ENCODE results near the gene S100A4.
A peak's percentile ranks its signal among the peaks of the same experiment; 100 is the strongest.
"Not testable (repeated sequence)": the region's sequence is repeated elsewhere in the genome, so short reads cannot be mapped to it uniquely, and the experiment has no call there.

The S100A4 gene

DNA sequence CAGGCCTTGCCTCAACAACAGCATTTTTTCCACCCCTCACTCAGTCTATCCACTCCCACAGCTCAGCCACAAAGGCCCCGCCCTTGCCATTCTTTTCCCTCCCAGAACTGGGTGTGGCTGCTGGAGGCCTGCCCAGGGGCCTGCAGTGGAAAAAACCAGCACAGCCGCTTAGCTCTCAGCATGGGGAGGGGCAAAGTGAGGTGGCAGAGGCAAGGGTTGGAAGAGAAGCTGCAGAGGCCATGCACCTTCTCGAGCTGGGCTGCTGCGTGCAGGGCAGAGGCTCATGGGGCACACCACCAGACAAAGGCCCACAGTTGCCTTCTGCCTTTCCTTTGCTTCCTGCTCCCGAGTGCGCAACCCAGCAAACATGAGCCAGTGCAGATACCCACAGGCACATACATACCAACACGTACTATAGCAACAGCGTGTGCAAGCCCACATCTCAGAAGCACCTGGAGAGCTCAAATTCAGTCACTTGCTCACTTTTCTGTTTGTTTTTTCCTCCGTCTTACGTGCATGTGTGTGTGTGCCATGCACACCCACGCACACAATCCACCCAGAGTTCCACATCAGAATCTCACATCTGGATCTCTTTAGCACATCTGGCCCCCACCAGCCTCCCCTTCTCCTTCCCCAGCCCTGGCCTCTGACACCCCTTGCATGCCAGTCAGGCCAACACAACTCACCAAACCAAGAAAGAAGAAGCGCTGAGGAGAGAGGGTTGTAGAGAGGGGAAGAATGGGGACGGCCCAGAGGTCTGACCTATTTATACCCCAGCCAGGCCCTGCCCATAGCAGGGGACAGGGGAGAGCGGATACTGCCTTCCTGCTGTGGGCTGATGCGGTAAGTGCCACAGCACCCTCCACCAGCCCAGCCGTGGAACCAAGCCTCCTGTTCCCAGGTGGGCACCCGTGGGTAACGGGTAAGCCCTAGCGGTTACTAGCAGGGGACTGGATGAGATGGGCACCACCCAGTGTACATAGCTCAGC, at the start of gene S100A4:
Gene S100A4 (minus strand): TSS at position 740 of the 989 bp plus-strand sequence. CDS start 1,012 bp downstream, outside the sequence.
- peak; percentile 80 for DNase-seq

DNA sequence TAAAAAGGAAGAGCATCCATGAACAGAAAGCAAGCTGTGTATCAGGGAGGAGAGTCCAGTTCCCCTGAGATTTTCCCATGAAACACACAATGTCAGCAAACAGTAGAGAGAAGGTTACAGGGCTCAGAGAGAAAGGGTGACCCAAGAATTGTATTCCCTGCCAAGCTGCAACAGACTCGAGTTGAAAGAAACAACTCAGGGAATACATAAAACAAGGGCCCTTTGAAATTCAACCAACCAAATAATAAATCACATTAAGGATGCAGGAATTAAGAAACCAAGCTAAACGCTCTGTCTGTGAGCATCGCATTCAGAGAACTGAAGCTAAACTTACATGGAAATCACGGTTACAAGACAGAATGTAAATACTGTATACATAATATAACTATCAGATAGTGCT, 47.1 kb upstream of the S100A4 start:
- no peak for DNase-seq

DNA sequence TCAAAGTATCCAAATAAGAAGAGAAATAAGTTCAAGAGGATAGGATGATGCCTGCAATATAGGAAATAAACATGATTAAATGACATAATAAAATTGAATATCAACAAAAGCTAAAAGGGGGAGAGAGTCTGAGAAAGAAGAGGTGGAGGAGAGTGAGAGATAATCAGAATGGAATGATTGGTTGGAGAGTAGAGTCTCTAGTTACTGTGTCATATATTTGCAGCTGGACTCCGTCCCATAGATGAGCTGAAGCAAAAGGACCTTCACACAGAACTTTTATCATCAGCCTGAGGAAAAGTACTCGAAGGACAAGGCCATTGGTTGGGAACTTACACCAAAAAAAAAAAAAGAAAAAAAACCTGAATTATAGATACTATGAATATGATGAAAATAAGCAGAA, 42.9 kb upstream of the S100A4 start:
- DNase-seq = no peak

DNA sequence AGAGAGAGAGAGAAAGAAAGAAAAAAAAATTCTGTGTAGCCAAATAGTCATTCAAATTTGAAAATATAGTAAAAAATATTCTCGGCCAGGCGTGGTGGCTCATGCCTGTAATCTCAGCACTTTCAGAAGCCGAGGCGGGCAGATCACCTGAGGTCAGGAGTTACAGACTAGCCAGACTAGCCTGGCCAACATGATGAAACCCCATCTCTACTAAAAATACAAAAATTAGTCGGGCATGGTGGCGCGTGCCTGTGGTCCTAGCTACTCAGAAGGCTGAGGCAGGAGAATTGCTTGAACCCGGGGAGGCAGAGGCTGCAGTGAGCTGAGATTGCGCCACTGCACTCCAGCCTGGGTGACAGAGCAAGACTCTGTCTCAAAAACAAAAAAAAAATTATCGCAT, 42.4 kb upstream of the S100A4 start:
- not testable (repeated sequence) for DNase-seq

DNA sequence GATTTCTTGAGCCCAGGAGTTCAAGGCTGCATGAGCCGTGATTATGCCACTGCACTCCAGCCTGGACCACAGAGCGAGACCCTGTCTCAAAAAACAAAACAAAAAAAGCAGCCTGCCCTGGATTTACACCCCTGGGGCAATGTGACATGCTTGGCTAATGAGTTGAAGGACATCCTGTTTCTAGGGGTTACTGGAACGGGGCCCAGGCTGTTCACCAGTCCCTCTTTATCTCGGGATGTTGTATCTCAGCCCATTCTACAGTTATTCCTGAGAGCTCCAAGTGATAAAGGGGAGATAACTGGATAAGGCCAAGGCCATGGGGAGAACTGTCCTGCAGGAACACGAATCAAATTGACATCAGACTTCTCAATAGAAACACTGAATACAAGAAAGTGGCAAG, 41.7 kb upstream of the S100A4 start:
- DNase-seq = no peak

DNA sequence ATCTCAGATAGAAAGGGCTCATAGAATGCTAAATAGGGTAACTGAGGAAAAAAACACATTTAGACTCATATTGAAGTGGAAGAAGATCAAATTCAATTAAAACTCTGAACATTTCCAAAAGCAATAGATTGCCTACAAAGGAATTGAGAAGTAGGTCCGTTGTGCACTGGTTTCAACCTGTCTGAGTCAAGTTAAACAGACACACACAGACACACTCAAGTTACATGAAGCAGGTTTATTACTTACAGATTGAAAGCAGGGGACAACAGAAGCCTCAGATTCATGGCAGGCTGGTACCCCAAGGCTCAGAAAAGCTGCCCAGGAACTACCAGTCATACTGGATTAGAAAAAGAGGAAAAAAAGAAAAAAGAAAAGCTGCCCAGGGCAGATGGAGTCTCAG, 40.7 kb upstream of the S100A4 start:
- DNase-seq = no peak

DNA sequence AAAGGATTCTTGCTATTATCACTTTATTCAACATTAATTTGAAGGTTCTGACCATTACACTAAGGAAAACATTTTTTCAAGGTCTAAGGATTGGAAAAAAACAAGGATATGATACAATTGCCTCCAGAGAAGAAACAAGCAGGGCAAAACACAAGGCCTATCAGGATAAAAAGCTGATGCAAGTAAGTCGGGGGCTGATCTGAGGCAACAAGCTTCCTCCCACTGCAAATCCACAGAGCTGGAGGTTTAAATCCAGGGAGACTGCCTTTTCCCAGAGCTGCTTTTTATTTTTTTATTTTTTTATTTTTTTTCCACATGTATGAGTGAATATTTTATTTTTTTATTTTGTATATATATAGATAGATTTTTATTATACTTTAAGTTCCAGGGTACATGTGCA, 39.4 kb upstream of the S100A4 start:
- DNase-seq = no peak

DNA sequence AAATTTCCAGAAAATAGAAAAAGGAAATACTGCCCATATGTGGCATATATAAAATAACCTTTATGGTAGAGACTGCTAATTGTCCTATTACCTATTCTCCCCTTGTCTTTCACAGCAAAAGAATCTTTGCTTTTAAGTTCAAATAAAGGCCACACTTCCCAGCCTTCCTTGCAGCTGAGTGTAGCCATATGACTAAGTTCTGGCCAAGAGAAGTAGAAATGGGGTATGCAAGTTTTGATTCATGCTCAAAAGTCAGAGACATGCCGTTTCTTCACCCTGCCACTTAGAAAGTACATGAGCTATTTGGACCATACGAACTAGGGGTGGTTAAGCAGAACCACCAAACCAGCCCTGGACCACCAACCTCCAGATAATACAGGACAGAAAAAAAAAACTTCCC, 38.4 kb upstream of the S100A4 start:
- no peak for DNase-seq

DNA sequence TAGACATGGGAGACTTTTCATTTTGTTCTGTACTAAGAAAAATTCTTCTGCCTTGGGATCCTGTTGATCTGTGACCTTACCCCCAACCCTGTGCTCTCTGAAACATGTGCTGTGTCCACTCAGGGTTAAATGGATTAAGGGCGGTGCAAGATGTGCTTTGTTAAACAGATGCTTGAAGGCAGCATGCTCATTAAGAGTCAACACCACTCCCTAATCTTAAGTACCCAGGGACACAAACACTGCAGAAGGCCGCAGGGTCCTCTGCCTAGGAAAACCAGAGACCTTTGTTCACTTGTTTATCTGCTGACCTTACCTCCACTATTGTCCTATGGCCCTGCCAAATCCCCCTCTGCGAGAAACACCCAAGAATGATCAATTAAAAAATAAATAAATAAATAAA, 37.9 kb upstream of the S100A4 start:
- not testable (repeated sequence) for DNase-seq

DNA sequence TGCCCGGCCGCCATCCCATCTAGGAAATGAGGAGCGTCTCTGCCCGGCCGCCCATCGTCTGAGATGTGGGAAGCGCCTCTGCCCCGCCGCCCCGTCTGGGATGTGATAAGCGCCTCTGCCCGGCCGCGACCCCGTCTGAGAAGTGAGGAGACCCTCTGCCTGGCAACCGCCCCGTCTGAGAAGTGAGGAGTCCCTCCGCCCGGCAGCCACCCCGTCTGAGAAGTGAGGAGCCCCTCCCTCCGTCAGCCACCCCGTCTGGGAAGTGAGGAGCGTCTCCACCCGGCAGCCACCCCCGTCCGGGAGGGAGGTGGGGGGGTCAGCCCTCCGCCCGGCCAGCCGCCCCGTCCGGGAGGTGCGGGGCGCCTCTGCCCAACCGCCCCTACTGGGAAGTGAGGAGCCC, 37.2 kb upstream of the S100A4 start:
- not testable (repeated sequence) for DNase-seq

DNA sequence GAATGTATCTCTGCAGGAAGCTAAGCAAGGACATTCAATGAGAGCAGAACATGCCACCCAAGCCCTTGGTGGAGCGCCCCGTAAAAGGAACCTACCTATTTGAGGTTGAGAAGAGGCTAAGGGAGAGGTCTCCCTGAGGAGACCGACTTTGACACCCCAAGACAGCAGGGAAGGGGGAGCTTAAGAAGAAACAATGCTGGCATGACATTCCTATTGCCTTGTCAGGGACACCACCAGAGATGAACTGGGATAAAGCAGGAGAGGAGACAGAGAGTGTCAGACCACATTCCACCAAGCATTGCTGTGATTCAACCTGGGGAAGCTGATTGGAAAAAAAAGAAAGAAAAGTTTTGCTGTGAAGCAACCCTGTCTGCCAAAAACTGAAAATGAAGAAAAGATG, 33.3 kb upstream of the S100A4 start:
- DNase-seq = no peak

DNA sequence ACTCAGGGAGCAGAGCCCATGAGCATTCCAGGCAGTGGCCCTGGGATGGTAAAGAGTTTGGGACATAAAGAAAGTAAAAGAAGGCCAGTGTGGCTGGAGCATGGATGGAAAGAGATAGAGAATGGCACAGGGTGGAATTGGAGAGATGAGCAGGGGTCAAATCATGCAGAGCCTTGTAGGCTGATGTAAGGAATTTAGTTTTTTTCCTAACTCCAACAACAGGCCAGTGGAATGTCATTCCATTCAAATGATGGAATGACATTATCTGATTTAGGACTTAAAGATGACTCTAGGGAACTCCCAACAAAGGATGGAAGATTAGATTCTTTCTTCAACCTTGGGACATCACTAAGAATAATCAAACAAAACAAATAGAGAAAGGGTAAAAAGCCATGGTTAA, 32.9 kb upstream of the S100A4 start:
- DNase-seq = no peak

DNA sequence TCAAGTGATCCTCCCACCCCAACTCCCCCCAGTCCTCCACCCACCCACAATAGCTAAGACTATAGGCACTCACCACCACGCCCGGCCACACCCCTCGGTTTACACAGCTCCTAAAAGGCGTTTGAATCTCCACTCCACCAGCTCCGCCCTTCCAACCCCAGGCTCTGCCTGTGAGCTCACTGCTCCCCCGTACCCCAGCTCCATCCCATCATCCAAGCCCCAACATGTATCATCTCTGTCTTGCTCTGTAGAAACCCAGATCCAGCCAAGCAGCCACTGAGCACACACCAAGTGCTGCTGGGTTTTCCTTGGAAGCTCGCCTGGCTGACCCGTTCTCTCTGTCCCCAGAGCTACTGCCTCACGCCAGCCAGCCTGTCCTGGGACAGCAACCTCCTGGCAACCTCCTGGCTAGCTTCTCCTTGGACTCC, 32.0 kb upstream of the S100A4 start:
- DNase-seq = no peak

DNA sequence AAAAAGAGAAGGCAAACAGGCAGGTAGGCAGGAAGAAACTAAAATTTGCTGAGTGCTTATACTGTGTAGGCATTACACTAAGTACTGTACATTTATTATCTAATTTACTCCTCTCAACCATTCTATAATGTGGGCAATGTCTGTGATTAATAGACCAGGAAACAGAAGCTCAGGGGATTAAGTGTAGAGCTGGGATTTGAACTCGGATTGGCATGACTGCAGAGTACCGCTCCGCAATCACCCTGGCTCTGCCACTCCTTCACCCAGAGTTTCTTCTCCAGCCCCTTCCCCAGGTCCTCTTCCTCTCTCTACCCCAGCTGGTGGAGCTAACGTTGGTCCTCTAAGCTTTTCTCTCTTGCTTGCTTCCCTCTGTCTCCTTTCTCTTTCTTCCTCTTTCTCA, 31.5 kb upstream of the S100A4 start:
- no peak for DNase-seq

DNA sequence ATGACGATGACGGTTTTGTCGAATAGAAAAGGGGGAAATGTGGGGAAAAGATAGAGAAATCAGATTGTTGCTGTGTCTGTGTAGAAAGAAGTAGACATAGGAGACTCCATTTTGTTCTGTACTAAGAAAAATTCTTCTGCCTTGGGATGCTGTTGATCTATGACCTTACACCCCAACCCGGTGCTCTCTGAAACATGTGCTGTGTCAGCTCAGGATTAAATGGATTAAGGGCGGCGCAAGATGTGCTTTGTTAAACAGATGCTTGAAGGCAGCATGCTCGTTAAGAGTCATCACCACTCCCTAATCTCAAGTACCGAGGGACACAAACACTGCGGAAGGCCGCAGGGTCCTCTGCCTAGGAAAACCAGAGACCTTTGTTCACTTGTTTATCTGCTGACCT, 29.9 kb upstream of the S100A4 start:
- not testable (repeated sequence) for DNase-seq

DNA sequence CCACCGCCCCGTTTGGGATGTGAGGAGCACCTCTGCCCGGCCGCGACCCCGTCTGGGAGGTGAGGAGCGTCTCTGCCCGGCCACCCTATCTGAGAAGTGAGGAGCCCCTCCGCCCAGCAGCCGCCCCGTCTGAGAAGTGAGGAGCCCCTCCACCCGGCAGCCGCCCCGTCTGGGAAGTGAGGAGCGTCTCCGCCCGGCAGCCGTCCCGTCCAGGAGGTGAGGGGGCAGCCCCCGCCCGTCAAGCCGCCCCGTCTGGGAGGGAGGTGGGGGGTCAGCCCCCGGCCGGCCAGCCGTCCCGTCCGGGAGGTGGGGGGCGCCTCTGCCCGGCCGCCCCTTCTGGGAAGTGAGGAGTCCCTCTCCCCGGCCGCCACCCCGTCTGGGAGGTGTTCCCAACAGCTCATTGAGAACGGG, 29.5 kb upstream of the S100A4 start:
- DNase-seq = not testable (repeated sequence)

DNA sequence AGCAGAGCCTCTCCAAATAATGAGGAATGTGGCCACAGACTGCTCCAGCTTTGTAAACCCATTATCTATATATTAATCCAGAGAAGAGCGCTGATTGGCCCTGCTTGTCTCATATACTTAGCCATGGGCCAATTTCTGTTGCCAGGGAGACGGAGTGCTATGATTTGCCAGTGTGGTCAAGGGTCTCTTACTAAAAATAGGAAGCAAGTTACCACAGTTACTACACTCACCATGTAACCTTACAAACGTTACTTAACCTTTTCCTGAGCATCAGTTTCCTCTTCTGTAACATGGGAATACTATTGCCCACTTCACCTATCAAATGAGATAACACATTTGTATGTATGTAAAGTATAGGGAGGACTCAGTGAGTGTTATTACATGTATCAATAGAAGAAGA, 27.7 kb upstream of the S100A4 start:
- DNase-seq = no peak

DNA sequence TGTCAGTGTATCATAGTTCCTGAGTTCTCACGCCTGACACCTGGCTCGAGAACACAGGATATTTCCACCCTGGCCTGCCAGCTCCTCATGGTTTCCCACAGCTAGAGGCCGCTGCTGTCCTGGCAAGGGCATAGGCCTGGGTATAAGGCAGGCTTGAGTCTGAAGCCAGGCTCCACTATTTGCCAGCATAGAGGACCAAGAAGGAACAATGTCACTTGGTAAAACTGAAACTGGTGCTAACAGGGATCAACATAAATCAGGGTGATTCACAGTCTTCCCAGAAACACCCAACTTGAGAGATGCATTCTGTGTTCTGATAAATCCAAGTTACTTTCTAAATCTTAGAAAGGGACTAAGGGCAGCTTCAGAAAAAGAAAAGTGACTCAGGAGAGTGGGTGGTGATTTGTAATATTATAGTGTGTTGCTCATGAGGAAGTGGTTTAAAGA, 27.0 kb upstream of the S100A4 start:
- no peak for DNase-seq

DNA sequence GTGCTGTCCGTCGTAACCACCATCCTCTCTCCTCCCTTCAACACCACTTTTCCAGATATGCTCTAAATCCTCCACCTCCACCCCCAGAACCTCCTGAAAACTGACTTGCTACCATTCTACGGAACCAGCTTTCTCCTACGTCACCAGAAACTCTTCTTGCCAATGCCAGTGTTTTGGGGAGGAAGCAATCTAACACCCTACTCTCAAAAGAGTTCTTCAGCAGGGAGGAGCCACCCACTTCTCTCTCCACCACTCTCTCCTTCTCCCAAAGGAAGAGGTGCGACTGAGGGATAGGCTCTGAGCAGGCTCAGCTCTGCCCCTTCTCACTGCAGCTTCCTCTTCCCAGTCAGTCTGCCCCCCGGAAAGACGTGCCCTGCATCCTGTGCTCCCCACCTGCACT, 26.1 kb upstream of the S100A4 start:
- DNase-seq = no peak

DNA sequence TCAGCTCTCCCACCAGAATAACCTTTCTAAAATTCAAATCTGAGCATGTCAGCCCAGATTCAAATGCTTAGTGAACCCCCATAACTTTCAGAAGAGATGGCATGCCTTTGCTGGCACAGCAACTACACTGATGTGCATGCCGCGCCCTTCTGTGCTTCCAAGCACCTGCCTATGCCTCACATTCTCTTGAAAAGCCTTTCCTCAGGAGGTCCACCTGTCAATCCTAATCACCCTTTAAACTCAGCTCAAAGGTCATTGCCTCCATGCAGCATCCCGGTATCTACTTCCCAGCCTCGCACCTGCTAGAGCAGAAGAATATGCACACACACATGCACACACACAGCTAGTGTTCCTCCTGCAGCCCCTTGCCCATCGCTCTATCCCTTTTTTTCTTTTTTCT, 25.3 kb upstream of the S100A4 start:
- DNase-seq = no peak

DNA sequence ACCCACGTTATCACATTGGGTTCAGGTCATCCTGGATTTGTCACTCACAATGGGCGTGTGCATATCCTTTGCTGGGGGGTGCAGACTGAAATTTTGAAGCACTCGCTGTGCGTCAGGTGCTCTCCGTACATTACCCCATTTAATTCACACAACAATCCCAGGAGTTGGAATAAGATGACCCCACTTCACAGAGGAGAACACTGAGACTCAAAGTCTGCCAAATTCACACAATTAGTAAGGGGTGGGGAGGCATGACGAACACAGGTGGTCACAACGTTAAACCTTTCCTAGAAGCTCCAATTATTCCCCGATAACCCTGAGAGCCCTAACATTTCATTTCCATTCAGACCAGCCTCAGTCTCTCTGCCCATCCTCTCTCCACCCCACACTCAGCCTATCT, 23.9 kb upstream of the S100A4 start:
- DNase-seq = no peak

DNA sequence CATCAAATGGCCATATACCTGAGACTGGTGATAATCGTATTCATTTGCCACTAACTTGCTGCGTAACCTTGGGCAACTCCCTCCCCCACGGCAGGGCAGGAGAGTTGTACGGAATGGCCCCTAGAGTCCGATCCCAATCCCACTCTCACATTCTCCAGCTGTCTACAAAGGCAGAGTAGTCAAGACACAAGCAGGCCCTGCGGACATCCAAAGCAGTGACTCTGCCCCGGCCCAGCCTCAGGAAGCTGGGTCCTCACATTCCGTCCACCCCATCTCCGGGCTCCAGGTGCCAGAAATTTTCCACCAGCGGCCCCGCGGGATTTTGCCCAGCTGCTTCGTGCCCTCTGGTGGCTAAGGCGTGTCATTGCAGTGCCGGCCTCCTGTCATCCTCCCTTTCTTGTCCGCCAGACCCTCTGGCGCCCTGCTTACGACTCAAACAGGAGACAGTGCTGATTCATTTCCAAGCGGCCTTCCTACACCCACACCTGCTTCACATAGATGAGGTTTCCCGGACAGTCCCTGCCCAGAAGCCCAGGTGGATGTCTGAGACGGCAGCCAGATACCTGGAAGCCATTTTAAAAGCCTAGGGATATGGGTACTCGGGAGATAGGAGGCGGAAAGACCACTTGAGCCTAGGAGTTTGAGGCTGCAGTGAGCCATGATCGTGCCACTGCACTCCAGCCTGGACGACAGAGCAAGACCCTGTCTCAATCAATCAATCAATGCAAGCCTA, 22.9 kb upstream of the S100A4 start:
- peak; percentile 97 for DNase-seq

DNA sequence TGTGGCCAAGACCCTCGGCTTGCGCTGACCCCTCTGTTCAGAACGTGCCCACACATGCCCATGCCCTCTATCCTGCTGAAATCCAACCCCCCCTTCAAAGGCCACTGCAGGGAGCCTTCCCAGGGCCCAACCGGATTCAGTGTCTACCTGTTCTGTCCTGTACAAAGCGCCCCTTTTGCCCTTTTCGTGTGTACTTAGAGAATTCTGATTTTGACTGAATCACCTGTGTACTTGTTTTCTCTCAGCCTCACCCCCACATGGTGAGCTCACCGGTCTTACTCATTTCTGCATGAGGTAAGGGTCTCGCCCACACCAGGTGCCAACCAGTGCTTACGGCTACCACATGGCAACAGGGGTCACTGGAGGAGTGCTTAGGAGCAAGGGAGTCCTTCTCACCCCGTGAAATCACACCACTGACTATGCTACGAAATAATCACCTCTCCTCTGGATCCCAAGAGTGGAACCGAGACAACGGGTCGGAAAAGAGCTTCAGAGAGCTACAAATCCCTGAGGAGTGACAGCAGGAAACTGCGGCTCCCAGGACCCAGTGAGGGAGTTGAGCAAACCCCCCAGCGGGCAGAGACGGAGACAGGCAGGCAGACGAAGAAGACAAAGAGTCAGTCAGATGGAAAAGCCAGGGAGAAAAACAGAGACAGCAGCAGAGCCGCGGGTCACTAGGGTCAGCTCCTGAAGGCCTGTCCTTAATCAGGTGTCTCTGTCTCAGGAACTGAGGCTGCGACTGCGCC, 22.2 kb upstream of the S100A4 start:
- DNase-seq = peak; percentile 29
